Inflammatory macrophage (primary cell): Measurements from ENCODE around the gene FMNL2.

Experiments used
- DNase-seq, 2 donors: peaks; one replicate each; pipeline ENCODE4 v3.0.0-alpha.2; 2020 to 2022

FMNL2 gene

GRCh38 chr2:152427902-152428301 is 92.9 kb downstream of the FMNL2 start:
- no peak for DNase-seq

DNA sequence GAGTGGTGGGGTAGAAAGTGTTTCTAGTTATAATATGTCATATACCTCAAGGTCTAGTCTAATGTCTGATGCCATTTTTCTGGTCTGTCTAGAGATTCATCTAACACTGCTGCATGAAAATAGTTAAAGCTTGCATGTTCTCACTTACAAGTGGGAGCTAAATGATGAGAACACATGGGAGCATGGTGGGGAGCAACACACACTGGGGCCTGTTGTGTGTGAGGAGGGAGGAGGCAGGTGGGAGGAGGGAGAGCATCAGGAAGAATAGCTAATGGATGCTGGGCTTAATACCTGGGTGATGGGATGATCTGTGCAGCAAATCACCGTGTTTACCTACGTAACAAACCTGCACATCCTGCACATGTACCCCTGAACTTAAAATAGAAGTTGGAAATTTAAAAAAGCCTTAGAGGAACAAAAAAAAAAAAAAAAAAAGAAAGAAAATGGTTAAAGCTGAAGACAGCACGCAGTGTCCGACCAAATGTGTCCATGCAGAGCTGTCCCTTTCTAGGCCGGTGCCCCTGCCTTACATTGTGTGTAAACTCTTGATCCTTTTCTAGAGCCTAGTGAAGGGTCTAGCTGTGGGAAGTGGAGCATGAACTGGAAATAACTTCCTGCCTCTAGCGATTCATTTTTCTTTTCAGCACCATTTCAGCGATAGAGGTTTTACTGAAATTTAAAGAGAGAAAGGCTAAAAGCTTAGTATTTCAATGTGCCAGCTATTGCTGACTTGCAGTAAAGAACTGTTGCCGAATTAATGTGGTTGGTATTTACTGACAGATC is 94.0 kb downstream of the FMNL2 start:
- no peak for DNase-seq

DNA sequence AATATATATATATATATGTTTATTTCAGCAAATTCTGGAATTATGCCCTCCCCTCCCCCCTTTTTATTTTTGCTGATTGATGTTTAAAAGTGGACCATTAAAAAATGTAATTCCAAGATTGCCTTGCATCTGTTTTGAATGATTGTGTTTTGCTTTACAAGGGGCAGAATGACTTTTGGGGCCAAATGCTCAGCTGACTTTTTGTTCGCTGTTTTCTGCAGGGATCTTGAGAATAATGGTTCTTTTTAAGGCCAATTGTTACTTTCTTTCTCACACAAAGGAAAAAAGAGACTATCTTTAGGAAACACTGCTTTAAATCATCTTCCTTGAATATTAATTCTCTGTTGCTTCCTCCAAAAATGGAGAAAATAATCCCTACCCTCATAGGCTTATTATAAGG is 95.9 kb downstream of the FMNL2 start:
- DNase-seq, result no peak

- no peak for DNase-seq
Observed at GRCh38 chr2:152431370-152432098, 96.6 kb downstream of the FMNL2 start.

DNA sequence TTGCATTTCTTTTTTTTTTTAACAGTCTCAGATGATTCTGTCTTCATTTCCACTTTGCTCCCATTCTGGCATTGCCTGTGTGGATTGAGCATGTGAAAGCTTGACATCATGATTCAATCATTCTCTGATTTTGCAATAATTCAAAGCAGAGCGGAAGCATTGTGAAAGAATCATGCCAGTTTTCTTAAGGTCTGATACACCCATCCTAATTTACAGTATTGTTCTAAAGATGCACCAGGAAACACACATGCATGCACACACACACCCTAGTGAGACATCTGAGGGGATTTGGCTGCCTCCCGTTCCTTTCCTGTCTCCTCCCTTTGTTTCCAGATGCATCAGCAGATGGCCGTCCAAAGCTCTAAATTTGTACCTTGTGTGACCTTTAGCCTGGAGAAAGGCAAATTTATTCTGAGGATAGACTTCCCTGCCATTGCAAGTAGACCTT is 97.3 kb downstream of the FMNL2 start:
- DNase-seq, result peak; percentile 93 to 98

DNA sequence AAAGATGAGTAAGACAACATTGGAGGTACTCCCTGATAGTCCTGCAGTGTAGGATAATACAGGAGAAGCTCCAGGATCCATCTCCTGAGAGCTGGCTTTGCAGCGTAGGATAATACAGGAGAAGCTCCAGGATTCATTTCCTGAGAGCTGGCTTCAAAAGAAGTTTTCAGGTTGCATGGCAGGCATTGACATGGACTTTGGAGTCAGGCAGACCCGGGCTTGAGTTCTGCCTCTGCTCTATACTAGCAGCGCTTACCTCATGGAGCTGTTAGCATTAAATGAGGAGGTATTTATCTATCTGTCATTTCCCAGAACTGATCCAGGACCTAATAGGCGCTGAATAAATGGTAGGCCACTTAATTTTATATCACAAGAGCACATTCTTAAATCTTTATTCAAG is 97.8 kb downstream of the FMNL2 start:
- DNase-seq, result no peak

DNA sequence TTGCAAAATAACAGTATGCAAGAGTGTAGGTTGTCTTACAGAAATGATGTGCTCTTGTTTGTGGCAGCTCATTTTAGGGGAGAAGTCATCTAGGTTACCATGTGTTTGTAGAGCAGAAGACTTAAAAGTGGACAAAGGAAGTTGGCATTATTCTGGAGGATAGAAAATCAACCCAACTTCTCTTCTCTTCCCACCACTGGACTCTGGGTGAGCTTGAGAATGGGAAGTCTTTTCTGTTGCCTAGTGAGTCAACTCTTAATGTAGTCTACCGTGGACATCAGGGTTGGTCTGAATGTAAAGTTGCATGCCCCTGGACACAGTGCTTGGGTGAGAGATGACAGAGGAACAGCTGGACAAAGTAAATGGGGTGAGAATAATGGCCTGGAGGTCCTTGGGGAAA is 98.3 kb downstream of the FMNL2 start:
- DNase-seq, result peak; percentile 77 to 83

DNA sequence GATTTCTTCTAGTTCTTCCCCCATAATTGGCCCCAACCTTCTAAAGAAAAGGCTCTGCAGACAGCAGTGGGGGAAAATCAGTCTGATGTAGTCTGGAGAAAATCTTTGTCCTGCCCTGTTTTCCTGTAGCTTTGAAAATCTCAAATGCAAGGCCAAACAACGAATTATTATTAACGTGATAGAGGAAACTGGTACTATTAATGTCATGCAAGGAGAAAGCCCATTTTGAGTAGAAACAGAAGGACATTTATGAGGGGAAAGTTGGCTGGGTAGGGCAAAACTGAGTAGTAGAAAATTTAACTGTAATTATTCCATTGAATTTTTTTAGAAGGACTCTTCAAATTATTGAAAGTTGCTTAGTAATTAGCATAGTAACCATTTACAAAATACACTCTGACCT is 98.8 kb downstream of the FMNL2 start:
- no peak for DNase-seq

DNA sequence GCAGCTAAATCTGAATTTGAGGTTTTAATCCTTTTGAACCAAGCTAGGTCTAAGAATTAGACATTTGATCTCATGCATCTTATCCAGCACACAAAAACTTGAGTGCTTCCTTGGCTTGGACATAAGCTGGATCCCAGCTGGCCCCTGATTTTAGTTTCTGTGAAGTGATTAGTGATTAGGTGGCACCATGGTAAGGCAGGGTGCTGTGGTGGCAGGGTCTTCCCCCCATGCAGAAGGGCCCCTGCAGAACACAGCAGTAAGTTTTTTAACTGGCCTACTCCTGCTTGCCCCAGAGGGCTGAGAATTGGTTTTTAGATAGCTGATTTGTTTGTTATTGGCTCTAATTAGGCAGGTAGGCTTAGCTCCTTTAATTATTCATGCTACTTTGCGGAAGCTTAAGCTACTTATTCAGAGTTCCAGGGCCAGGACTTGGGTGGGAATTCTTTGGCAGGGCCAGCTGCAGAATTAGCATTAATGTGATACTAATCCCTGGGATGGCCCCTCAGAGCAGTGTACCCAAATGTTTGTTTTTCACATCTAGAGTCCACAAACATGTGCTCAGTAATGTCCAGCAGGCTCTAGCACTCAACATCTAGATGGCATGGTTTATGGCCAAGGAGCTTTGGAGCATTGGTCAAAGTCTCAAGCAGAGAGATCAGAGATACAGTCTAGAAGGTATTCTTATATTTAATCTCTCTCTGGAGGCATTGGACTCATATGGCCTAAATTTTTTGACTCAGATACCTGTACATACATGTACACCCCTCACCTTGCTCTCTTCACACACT is 99.6 kb downstream of the FMNL2 start:
- DNase-seq, result no peak

- DNase-seq, result no peak
Observed at GRCh38 chr2:152436148-152436547, 101.2 kb downstream of the FMNL2 start.

GRCh38 chr2:152437276-152438108 is 102.5 kb downstream of the FMNL2 start:
- no peak for DNase-seq

DNA sequence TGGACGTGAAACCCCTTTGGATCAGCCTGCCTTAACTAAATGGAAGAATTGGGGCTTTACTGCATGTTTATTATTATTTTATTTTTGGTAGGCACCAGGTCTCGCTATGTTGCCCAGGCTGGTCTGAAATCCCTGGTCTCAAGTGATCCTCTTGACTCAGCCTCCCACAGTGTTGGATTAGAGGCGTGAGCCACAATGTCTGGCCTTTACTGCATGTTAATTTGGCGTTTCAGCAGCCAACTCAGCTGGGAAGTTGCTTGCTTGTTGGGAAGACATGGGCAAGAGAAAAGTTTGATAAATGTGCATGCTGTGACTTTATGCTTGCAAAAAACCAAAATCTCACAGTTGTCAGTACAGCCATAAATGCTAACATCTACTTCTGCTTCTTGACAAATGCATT is 105.1 kb downstream of the FMNL2 start:
- DNase-seq, result no peak

DNA sequence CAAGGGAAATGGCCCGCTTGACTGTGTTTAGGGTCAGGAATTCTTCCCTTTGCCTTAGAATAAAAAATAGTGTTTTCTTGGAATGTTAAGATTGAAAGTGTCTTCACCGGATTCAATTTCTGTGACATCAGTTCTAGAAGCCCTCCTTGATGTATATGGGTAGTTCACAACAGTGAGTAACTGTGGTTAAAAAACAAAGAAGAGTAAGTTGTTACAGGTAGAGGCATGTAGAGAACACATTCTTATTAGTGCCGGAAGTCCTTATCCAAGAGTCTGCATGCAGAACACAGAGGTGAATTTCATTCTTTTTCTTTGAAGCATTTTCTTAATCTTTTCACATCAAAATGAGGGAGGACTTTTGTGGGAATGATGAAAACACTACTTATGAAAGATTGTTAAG is 105.5 kb downstream of the FMNL2 start:
- DNase-seq, result no peak

GRCh38 chr2:152441961-152442360 is 107.0 kb downstream of the FMNL2 start:
- DNase-seq, result no peak

GRCh38 chr2:152443771-152444170 is 108.8 kb downstream of the FMNL2 start:
- DNase-seq, result no peak

DNA sequence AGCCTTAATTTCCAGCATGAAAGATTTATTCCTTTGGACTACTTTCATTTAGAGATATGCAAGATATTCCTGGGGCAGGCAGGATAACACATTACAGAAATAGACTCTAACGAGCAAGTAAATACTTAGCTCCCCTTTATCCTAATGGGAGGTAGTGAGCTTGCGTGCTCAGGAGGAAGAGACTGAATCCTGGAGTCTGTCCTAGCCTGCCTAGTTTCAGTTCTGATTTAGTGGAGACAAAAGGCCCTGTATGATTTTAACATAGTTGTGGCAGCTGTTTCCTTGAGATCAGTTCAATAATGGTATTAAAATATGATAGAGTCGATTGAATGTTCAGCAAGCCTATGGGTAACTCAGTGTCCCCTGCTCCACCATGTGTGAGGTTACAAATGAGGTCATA is 109.5 kb downstream of the FMNL2 start:
- DNase-seq, result no peak

- no peak for DNase-seq
Observed at GRCh38 chr2:152445375-152445774, 110.4 kb downstream of the FMNL2 start.

- DNase-seq, result peak in 1 of 2 donors; percentile 9
Observed at GRCh38 chr2:152445791-152446201, 110.8 kb downstream of the FMNL2 start.

GRCh38 chr2:152446213-152446612 is 111.2 kb downstream of the FMNL2 start:
- DNase-seq, result no peak

DNA sequence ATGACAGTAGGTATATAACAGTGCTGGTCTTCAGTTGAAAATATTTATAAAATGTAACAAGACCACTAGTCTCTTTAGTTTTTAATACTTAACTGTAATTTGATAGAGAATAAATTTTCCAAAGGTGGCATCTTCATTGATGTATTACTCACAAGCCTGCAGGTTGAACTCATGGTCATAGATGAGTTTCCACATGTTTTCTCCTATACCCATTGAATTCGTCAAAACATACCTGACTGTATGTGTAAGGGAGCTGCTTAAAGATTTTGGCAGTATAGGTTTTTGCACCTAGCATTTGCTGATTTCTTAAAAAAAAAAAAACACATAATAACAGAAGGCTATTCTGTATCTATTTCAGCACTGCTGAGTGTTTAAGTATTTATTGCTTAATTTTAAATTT is 112.9 kb downstream of the FMNL2 start:
- no peak for DNase-seq

GRCh38 chr2:152448606-152449005 is 113.6 kb downstream of the FMNL2 start:
- no peak for DNase-seq

DNA sequence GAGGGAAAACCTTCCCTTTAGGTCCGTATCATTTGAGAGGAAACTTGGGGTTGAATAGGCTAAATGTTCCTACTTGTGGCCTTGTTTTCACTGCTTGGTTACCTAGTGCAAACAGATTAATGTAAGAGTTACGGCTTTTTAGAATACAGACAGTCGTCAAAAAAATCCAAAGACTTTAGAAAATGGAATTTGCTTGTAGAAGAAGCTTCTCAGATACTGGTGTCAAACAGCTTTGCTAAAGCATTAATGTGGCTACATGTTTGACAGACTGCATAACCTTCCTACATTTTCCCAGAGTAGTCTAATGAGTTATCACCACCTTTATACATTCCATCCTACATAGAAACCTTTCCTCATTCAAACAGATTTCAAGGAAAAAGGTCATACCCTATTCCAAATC is 114.6 kb downstream of the FMNL2 start:
- DNase-seq, result no peak
